HG02623 (cell line): ENCODE measurements around the gene TBCK.

Experiments used
- ATAC-seq: cut with Tn5 transposase; IDR thresholded peaks from one replicate; pipeline ENCODE4 v1.9.1; 2021; ENCODE audit warnings: moderate library complexity; ENCODE audit not compliant: unreplicated experiment

Gene TBCK

DNA sequence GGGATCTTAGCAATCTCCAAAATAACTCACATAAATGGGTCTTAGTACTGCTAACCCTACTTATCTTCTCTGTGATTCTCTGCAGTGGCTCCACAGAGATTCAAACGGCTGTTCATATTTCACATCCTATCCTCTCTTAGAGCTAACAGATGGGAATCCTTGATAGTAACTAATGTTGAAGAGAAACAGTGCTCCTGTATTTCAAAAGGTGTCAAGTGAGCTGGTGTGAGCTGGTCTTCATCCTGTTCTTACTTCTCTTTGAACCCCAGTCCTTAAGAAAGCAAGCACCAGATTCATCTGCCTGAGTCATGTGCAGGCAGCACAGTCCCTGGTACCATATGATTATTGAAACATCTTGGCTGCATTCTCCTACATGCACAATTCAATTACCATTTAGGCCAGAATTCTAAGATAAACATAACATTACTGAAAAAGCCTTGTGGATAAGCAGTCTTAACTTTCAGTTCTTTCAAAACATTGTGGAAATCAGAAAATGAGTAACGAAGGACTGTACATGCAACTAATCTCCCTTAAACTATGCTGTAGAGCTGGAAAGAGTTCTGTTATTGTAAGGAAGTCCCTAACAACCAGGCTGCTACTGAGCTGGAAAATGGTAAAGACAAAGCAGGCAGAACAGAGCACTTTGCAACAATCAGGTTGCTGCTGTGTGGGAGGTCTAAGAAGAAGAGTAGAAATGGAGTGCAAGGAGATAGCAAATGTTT lies 267.6 kb downstream of the TBCK start:
- ATAC-seq, result no peak

DNA sequence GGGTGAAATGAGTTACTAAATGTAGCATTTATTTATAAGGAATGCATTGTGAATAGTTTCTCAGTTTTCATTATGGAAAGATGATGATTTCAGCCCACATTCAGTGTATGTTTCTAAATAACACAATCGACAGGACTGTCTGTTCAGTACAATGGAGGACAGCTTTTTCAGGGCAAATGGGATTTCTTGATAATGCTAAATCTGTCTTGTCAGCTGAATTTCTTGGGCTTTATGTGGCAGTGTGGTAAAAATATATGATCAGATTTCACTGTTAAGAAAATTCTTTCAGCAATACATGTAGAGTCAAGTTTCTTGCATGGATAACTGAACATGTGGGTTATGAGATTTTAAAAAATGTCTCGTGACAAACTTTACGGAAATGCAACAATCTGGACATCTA lies 269.9 kb downstream of the TBCK start:
- ATAC-seq, result no peak

DNA sequence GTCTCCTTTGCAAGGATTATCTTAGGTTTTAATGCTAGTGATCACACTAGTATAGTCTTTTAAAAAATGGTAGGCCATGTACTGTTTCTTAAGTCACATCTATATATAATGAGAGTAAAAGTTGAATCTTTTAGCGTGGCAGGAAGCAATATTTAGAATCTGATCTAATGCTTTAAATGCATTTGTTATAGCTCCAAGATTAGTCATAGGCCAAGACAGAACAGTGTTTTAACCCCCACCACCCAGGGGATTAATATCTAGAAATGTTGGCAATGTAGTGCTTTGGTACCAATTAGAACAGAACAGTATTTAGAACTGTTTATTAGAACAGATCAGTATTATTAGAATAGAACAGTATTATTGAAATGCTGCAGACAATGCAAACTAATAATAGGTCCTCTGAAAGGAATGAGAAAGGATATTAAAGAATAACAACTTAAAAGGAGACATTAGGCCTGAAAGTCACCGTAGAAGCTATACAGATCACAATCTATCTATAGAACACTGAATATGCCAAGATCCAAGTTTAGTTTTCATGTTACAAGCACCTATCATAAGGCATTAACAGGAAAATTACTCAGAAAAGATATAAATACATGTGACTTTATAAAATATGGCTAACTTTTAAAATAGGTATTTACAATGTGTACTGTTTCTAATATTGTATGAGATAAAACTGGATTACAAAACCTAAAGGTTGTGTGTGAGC lies 274.6 kb downstream of the TBCK start:
- ATAC-seq, result no peak

DNA sequence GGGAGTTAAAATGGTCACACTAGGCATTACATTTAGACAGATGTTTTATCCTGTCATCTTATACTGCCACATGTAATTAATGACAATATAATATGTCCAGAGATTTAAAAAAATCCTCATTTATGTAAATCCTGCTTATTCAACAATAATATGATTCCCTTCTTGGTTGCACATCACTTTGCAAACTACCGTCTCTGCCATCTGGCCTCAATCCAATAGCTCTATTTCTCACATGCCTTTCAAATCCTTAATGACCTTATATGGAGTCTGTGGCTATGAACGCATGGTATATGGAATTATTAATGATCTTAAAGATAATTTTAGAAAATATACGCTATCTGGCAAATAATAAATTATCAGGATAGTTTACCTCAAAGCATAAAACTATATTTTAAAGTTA lies 276.2 kb downstream of the TBCK start:
- ATAC-seq, result no peak

DNA sequence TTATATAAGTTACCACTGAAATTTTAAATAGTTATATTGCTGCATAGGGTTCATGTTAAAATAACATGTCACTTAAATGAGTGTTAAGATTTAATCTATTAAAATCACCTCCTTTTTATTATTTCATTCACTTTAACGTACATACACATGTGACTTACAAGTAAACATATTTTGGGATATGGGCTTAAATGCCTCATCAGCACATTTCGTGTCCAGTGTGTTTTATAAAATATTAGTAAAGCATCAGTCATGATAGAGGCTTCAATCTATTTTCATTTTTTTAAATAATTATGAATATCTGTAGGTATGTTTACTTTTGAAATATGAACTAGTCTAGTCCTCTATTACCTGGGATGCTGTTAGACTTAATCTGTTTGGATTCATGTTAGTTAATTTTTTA lies 277.1 kb downstream of the TBCK start:
- no peak for ATAC-seq

DNA sequence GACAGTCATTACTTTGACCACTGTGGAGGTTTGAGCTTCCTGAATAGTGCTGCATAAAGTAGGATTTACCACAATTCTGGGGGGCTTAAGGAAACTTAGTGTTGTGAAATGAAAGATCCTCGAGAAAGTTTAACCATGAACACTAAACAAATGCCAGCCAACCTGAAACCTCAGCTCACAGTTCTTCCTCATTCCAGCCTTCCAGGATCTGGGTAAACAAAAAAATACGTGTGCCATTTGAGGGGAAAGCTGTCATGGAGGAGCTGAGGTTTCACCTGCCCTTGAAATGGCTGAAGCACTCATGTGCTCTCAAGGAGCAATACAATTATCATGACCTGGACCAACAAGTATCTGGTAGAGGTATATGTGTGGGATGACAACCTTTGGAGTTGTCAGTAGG lies 278.0 kb downstream of the TBCK start:
- no peak for ATAC-seq

DNA sequence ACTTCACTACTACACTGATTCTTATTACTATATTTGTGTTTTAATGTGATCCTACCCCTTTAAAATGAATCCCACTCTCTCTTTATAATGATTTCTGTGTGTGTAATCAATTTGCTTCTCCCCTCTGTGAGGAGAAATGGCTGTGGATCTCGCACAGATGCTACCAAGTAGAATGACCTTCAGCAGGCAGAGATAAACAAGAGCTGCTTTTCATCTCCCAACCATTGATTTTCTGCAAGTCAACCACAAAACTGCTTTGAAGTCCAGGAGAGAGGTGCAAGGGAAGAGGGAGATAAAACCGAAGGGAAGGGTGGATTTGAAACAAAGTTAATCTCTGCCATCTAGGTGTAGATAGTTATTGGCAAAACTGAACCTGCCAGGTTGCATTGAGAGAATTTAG lies 279.2 kb downstream of the TBCK start:
- no peak for ATAC-seq

DNA sequence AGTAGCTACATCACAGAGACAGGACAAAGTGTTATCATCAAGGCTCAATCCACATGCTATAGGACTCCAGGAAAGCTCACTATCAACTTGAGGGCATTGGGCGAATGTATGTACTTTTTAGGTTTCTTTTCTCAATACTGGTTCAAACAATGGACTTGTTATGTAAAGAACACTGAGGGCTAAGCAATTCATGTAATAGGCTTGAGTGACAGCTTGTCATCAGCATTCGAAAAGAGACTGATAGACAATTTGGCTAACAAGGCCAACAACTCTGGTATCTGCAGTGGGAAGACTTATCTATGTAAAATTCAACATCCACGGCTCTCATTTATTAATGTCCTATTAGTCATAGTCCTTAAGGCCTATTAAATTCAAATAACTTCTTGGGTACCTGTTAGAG lies 279.7 kb downstream of the TBCK start:
- no peak for ATAC-seq

DNA sequence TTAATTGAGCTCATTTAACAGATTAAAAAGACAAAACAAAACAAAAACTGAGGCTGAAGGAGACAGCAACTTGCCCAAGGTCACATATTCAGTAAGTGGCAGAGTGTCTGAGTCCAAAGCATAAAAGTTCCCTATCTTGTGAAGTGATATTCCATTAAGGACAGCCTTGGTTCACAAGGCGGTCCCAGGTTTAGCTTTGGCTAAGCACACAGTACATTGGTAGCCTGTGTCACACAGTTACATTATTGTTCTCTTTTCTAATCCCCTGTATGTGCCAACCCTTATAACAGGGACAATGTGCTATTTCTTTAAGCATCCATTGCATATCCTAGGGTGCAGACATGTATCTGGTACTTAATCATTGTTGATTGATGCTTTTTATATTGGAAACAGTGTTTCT lies 280.8 kb downstream of the TBCK start:
- ATAC-seq, result no peak

DNA sequence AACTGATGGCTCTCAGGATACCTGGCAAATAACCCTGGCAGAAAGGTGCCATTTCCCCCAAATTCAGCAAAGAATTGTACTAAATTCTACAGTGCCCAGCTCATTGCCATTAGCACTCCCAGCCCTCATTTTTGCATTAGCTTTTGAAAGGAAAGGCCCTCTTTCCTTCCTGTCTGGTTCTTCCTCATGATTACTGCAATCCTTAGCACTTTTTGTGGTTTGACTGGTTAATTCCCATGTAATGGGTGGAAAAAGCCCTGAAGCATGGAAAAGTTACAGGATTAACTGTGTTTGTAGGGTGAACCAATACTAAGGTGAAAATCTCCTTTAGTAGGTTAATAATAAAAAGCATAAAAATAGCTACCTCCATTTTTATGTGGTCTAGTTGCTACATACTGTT lies 281.3 kb downstream of the TBCK start:
- ATAC-seq, result no peak

DNA sequence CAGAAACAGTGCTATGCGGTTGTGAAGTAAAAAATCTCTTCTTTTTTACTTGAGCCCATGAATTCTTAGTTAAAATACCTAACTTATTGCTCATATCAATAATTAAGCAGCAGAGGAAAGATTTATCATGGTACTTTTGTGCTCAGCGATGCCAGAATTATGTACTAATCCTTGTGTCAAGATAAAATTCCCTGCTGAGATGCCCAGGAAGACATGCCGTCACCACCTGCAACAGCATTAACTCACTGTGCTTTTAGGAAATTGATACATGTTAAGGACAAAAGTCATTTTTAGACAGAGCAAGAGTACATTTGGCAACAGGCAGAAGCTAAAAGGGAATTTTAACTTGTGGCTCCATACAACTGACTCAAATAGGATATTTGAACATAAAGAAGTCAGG lies 281.8 kb downstream of the TBCK start:
- no peak for ATAC-seq

DNA sequence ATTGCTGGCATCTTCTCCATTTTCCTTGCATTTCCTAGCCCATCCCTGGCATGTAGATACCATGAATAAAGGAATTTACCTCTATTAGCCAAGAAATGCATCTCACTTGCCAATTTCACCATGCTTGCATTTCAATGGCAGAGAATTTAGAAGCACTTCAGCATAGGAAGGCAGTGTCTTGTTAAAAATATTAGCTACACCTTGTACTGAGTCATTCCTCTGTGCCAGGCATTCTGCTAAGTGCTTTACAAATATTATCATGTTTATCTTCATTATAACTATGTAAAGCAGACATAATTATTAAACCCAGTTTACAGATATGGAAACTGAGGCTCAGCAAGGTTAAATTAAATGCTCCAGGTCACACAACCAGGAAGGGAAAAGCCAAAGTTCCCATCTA lies 282.5 kb downstream of the TBCK start:
- ATAC-seq, result no peak

DNA sequence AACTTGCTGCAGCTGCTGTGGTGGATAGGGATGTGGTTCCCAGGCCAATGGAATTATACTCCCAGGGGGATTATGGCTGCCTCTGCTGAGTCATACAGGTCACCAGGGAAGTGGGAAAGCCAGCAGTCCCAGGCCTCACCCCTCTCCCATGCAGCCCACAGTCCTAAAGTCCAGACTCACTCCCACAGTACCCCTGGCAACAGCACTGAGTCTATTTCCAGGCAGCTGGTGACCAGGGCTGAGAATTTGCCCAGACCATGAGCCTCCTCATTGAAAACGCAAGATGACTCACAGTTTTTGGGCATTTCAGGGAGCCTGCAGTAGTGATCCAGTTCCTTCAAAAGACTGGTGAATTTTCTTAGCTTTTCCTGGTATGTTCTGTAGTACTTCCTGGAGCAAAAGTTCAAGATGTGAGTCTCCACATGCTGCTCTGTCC lies 283.1 kb downstream of the TBCK start:
- no peak for ATAC-seq

DNA sequence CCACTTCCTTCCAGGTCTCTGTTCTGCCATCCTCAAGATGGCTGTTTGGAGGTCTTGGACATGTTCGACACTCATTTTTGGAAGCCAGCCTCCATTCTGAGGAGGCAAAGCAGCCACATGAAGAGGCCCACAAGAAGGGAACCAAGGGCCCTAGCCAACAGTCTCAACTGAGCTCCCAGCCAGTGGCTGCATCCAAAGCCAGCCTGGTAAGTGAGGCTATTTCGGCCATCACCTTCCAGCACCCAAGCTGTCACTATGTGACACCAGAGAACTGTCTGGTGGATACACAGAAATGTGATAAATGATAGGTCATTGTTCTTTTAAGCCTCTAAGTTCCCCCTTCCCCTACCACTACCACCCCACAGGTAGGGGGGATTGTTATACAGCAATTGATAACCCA lies 293.6 kb downstream of the TBCK start:
- no peak for ATAC-seq

DNA sequence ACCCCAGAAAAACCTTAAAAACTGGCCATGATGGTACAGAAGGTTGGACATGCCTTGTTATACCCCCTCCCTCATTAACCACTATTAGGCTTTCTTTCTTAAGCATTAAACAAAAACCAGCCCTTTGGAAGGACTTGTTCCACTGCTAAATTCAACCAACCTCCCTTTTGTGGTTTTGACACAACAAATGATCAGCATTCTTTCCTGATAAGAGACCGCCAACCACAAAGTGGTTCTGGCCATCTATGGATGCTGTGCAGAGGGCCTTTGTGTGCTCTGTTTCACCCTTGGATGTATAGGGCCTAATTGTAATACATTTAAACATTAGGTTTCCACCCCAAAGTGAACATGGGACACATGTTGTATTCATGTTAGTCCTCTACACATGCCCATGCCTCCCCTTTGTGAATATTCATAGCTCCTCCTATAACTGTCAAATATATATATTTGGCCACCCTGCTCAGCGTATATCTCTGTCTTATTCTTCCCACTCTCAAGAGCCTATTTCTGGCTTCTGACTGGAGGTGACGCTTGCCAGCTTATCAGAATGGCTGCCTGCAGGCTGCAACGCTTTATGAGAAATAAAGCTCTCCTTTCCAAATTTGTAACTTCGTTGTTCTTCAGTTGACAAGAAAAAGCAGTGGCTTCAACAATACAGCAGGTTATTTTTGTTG lies 294.1 kb downstream of the TBCK start:
- ATAC-seq, result no peak

DNA sequence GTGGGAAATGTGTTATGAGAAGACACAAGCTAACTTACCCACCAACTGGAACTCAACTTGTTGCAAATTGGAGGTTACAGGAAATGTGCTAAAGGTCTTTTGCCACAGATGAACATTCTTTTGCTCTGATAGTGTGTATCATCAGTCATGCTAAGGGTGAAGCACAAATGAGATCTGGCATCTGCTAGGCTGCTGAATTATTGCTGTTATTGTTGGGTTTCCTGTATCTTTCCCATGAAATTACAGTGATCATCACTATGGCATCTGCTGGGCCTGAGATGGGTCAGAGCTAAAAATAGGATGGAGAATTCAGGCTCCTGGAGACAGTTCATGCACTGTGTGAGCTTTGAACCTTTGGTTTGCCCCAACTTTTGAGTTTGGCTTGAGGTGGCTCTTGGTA lies 296.2 kb downstream of the TBCK start:
- no peak for ATAC-seq

DNA sequence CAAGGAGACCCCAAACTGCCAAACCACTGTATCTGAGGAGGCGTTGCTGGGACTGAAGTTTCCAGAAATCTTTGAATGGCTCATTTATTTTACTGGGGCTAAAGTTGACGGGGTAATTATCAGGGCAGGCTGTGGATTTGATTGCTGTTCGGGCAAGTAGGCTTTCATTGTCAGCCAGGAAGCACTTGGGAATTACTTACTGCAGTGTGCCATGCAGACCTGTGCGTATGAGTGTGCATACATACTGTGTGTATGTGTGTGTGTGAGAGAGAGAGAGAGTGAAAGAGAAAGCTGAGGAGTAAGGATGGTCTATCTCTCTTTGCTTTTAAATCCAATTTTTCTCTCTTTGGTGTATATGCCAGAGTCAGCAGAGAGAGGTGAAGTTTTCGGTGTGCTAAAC lies 298.0 kb downstream of the TBCK start:
- no peak for ATAC-seq

DNA sequence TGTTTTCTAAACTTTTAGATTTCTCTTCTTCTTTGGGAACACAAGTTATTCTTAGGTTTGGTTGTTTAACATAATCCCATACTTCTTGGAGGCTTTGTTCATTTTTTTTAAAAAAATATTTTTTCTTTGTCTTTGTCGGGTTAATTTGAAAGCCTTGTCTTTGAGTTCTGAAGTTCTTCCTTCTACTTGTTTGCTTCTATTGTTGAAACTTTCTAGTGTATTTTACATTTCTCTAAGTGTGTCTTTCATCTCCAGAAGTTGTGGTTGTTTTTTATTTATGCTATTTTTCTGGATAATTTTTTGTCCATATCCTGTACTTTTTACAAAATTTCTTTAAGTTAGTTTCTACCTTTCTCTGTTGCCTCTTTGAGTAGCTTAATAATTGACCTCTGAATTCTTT lies 304.6 kb downstream of the TBCK start:
- no peak for ATAC-seq

DNA sequence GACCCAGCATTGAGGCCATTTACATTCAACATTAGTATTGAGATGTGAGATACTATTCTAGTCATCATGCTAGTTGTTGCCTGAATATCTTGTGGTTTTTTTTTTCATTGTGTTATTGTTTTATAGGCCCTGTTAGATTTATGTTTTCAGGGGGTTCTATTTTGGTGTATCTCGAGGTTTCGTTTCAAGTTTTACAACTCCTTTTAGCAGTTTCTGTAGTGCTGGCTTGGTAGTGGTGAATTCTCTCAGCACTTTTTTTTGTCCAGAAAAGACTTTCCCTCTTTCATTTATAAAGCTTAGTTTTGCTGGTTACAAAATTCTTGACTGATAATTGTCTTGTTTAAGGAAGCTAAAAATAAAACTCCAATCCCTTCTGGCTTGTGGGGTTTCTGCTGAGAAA lies 305.2 kb downstream of the TBCK start:
- ATAC-seq, result no peak

DNA sequence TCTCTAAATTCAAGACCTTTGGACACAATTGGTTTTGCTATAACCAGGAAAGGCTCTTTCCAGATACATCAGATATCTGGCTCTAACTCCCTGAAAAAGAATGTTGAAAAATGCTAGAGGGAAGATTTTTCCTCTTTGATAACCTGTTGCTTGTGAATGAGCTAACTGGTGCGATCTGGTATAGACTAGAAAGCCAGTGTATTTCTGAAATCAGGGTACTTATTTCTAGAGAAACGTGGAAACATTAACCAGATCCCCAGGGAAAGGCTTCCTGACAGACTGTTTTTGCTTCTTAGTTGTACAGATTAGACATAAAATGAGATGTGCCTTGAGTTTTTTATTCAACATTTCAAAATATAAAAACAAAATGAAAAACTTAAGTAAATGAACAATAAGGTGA lies 313.0 kb downstream of the TBCK start:
- ATAC-seq, result no peak

DNA sequence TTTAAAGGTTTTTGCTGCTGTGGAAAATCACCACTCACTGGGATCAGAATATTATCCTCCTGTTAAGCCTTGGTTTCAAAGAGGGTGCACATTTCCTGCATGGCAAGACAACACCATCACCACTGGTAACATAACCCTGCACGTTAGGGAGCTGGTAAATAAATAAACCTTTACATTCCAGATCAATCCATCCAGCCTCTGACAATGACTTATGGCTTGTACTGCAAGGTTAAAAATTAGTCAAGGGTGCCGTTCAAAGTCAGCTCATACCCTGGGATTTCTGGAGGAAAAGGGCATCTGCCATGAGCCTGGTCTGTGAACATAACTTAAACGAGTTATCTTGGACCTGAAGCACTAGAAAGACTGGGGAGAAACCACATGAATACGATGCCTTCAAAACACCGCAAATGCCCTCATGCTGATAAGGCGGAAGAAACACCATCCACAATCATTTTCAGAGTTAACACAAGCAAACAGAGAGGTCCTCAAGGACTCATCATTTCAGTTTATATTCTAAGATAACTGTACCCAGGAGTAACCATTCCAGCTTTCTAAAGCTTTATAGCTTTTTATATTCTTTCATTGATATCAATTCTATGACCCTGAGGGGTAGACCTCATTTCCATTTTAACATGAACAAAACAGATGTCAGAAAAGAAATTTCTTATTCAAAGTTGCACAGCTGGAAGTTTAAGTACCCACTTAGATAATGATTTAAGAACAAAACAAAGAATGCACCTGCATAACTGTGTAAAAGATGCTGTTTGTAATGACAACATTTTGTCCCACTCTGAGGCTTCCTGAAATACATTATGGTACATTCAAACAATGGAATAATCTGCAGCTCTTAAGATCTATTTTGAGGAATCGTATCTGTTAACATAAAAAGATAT lies 317.6 kb downstream of the TBCK start:
- ATAC-seq, result no peak
